Measurements from ENCODE around the gene SLC5A1. TPM values are rescaled to one million over a fixed set of nuclear protein-coding genes. Genes with fewer than 3 reads are reported as not detected.

SLC5A1 gene
- total RNA-seq, 4 donors from 2014 or later, result 0.24 TPM; not detected in 3

- in situ Hi-C loops (cut with MboI; ENCODE audit: low sequenced_read_pairs in 4 of 4) (no loop called here), intact Hi-C loops (cut with DNase I; ENCODE audit: low total_unique reads) (loop anchor here (2.0 to 5.0 kb wide), 2 partner anchors 16 to 63 kb away; no protein-coding TSS in a partner anchor)
- DNase-seq, result no peak
- Histone ChIP-seq H3K27me3 (no peaks in the 10 kb centered on the region), H3K36me3 (no peaks in the 10 kb centered on the region), H3K4me3 (no peak overlapping the region), H3K9me3 (no peaks in the 10 kb centered on the region), H3K27ac (no peak overlapping the region), H3K4me1 (peaks cover 4 to 13% of the 10 kb centered on the region in 2 donors)
- no peak for TF ChIP-seq POLR2A (IDR thresholded peaks at IDR 0.05)
- no peak for TF ChIP-seq CTCF (IDR thresholded peaks at IDR 0.05 in 4 of 5, conservative IDR thresholded peaks at IDR 0.05 in 1 of 5)
- ATAC-seq, result no peak
These were observed 2.6 kb upstream of the SLC5A1 start for GRCh38 chr22:32040324-32040904.

GRCh38 chr22:32043391-32043790, 330 bp downstream of the SLC5A1 start:
- Histone ChIP-seq H3K4me1 (peaks cover 10 to 19% of the 10 kb centered on the region in 2 donors), H3K4me3 (no peak overlapping the region), H3K9me3 (no peaks in the 10 kb centered on the region), H3K27me3 (no peaks in the 10 kb centered on the region), H3K27ac (no peak overlapping the region), H3K36me3 (no peaks in the 10 kb centered on the region)
- ATAC-seq, result no peak
- in situ Hi-C loops (cut with MboI; ENCODE audit: low sequenced_read_pairs in 4 of 4), result no loop called here
- intact Hi-C loops (cut with DNase I; ENCODE audit: low total_unique reads), result loop anchor here (5.0 kb wide), 1 partner anchor 66 kb away; no protein-coding TSS in a partner anchor
- TF ChIP-seq POLR2A (IDR thresholded peaks at IDR 0.05) (no peak), CTCF (IDR thresholded peaks at IDR 0.05 in 4 of 5, conservative IDR thresholded peaks at IDR 0.05 in 1 of 5) (no peak)
- no peak for DNase-seq

- in situ Hi-C loops (cut with MboI; ENCODE audit: low sequenced_read_pairs in 4 of 4), result no loop called here
- Histone ChIP-seq H3K36me3 (no peaks in the 10 kb centered on the region), H3K4me1 (peaks cover 10 to 22% of the 10 kb centered on the region in 2 donors), H3K9me3 (no peaks in the 10 kb centered on the region), H3K27ac (peak overlapping the region; percentile 35 to 76 (median 64)), H3K27me3 (no peaks in the 10 kb centered on the region), H3K4me3 (no peak overlapping the region)
- intact Hi-C loops (cut with DNase I; ENCODE audit: low total_unique reads), result loop anchor here (5.0 kb wide), 1 partner anchor 67 kb away; no protein-coding TSS in a partner anchor
- DNase-seq (peak in 1 of 2 donors; percentile 9), ATAC-seq (peak; percentile 65 to 82)
- TF ChIP-seq POLR2A (IDR thresholded peaks at IDR 0.05) (no peak), CTCF (IDR thresholded peaks at IDR 0.05 in 4 of 5, conservative IDR thresholded peaks at IDR 0.05 in 1 of 5) (no peak)
These were observed 1.4 kb downstream of the SLC5A1 start for GRCh38 chr22:32044477-32044876.

- DNase-seq (peak; percentile 55 to 75), ATAC-seq (peak; percentile 93)
- Histone ChIP-seq H3K27ac (peak overlapping the region; percentile 35 to 76 (median 64)), H3K36me3 (no peaks in the 10 kb centered on the region), H3K4me1 (peaks cover 10 to 26% of the 10 kb centered on the region in 2 donors), H3K9me3 (no peaks in the 10 kb centered on the region), H3K27me3 (no peaks in the 10 kb centered on the region), H3K4me3 (no peak overlapping the region)
- intact Hi-C loops (cut with DNase I; ENCODE audit: low total_unique reads) (loop anchor here (5.0 kb wide), 1 partner anchor 68 kb away; no protein-coding TSS in a partner anchor), in situ Hi-C loops (cut with MboI; ENCODE audit: low sequenced_read_pairs in 4 of 4) (no loop called here)
- TF ChIP-seq CTCF (IDR thresholded peaks at IDR 0.05 in 4 of 5, conservative IDR thresholded peaks at IDR 0.05 in 1 of 5), result no peak
- TF ChIP-seq POLR2A (IDR thresholded peaks at IDR 0.05), result no peak
These were observed 1.9 kb downstream of the SLC5A1 start for GRCh38 chr22:32044913-32045312.

All from gastrocnemius medialis (tissue), 4 donors.